ENCODE data around the gene ALOX5AP. TPM values are rescaled to one million over a fixed set of nuclear protein-coding genes. Genes with fewer than 3 reads are reported as not detected.

The ALOX5AP gene
- total and polyA plus RNA-seq, 4 experiments from 2014 or later: 53.7 to 569 (median 215) TPM

- CTCF ChIA-PET (ENCODE audit: partially characterized antibody): no interaction called here
- no peaks in the 10 kb centered on the region for H3K27me3 Mint-ChIP-seq
- no peaks in the 10 kb centered on the region for H3K36me3 ChIP-seq (ENCODE audit: insufficient read depth, low read length)
These were observed 74.9 kb downstream of the ALOX5AP start for GRCh38 chr13:30810261-30810701.

GRCh38 chr13:30810801-30811200, 75.5 kb downstream of the ALOX5AP start:
- peaks cover 0 to 1% (median 0%) of the 10 kb centered on the region in 8 donors for H3K9me3 Mint-ChIP-seq
- ChIA-PET POLR2A (ENCODE audit: partially characterized antibody) (no interaction called here), CTCF (ENCODE audit: partially characterized antibody) (no interaction called here)
- no peak for DNase-seq
- no peak overlapping the region for H3K27ac ChIP-seq (ENCODE audit: low read depth, low read length)
- no peaks in the 10 kb centered on the region for H3K4me1 ChIP-seq (ENCODE audit: insufficient read depth, low read length)
- peaks cover 0 to 1% (median 0%) of the 10 kb centered on the region in 4 donors for H3K4me1 Mint-ChIP-seq
- no peak overlapping the region for H3K27ac Mint-ChIP-seq
- intact Hi-C loops (cut with micrococcal nuclease): no loop called here
- no peaks in the 10 kb centered on the region for H3K9me3 ChIP-seq (ENCODE audit: control insufficient read depth in 1 of 2, low read length in 2 of 2)
- no peak overlapping the region for H3K4me3 ChIP-seq (ENCODE audit: low read length in 2 of 2)
- no peak overlapping the region for H3K4me3 Mint-ChIP-seq
- H3K36me3 ChIP-seq (ENCODE audit: insufficient read depth, low read length): no peaks in the 10 kb centered on the region
- H3K27me3 ChIP-seq (ENCODE audit: insufficient read depth, low read length): no peaks in the 10 kb centered on the region
- H3K36me3 Mint-ChIP-seq: peaks cover 0 to 4% of the 10 kb centered on the region in 2 donors
- H3K27me3 Mint-ChIP-seq: no peaks in the 10 kb centered on the region

More at GRCh38 chr13:30810261-30810701, 74.9 kb downstream of the ALOX5AP start:
- no peaks in the 10 kb centered on the region for H3K27me3 ChIP-seq (ENCODE audit: insufficient read depth, low read length)
- intact Hi-C loops (cut with micrococcal nuclease): no loop called here
- Mint-ChIP-seq H3K27ac (peak overlapping the region in 1 of 7 donors; percentile 20), H3K9me3 (peaks cover 0 to 1% (median 0%) of the 10 kb centered on the region in 8 donors), H3K4me3 (no peak overlapping the region), H3K4me1 (peaks cover 0 to 1% (median 0%) of the 10 kb centered on the region in 4 donors), H3K36me3 (peaks cover 0 to 4% of the 10 kb centered on the region in 2 donors)
- no peaks in the 10 kb centered on the region for H3K9me3 ChIP-seq (ENCODE audit: control insufficient read depth in 1 of 2, low read length in 2 of 2)
- H3K4me3 ChIP-seq (ENCODE audit: low read length in 2 of 2): no peak overlapping the region
- DNase-seq: no peak
- H3K27ac ChIP-seq (ENCODE audit: low read depth, low read length): no peak overlapping the region
- POLR2A ChIA-PET (ENCODE audit: partially characterized antibody): no interaction called here
- H3K4me1 ChIP-seq (ENCODE audit: insufficient read depth, low read length): no peaks in the 10 kb centered on the region

Other genes starting within 250 kb of the ALOX5AP start
- gene USPL1, start 117.6 kb upstream of the ALOX5AP start, total RNA-seq: 10 to 100 TPM; 30.4 to 31.8 TPM
- 10 to 100 TPM; 13.5 to 15.1 TPM for gene USPL1, start 117.6 kb upstream of the ALOX5AP start, polyA plus RNA-seq
- gene MEDAG, start 170.7 kb downstream of the ALOX5AP start, total RNA-seq: not detected
- gene MEDAG, start 170.7 kb downstream of the ALOX5AP start, polyA plus RNA-seq: under 1 TPM in 1 of 2 donors, not detected in 1; 0.29 TPM
- gene TEX26, start 197.1 kb downstream of the ALOX5AP start, total RNA-seq: not detected
- not detected for gene TEX26, start 197.1 kb downstream of the ALOX5AP start, polyA plus RNA-seq